PC-9 (cell line): ENCODE measurements around the gene C15orf62. TPM values are rescaled to one million over a fixed set of nuclear protein-coding genes. Genes with fewer than 3 reads are reported as not detected.

ENCODE experiments used
- BruUV-seq: library from RNA; stranded (reverse); fragments of 400-500 nt; replicated peaks from 2 replicates; lab custom pipeline; 2021; lab: Mats Ljungman, UMichigan
- CTCF ChIA-PET: fragments of 300-600 bp; sonication (Branson Sonifier 250); formaldehyde crosslinking; loops from one replicate; lab custom pipeline; 2022; ENCODE audit warnings: antibody characterized with exemption; lab: Charles Lee
- POLR2A ChIA-PET: fragments of 300-600 bp; sonication (Branson Sonifier 250); formaldehyde crosslinking; loops from one replicate; lab custom pipeline; 2022; ENCODE audit warnings: antibody characterized with exemption; ENCODE audit not compliant: unreplicated experiment; lab: Charles Lee
- DNase-seq, 2 experiments: peaks; one replicate each; pipeline versions ENCODE4 v3.0.0 to v3.0.0-alpha.2; 2015 to 2022; ENCODE audit warnings: mixed read lengths in 1 of 2
- H2AFZ ChIP-seq: fragments of 200-600 bp; sonication (generic); 2 replicates; pipeline ENCODE4 v1.8.1; 2017; ENCODE audit warnings: antibody characterized with exemption
- H3F3A ChIP-seq: fragments of 200-600 bp; sonication (generic); 2 replicates; pipeline ENCODE4 v1.8.1; 2017; ENCODE audit warnings: antibody characterized with exemption, mild to moderate bottlenecking, low read depth; ENCODE audit not compliant: insufficient read depth
- H3K27ac ChIP-seq: fragments of 200-600 bp; sonication (generic); 2 replicates; pipeline ENCODE4 v1.6.1; 2016; ENCODE audit warnings: mixed run types
- H3K27me3 ChIP-seq: fragments of 200-600 bp; sonication (generic); 2 replicates; pipeline ENCODE4 v1.6.1; 2016; ENCODE audit warnings: low read depth, mixed run types; ENCODE audit not compliant: insufficient read depth
- H3K36me3 ChIP-seq: fragments of 200-600 bp; sonication (generic); 2 replicates; pipeline ENCODE4 v1.6.1; 2016; ENCODE audit warnings: low read depth, mixed run types
- H3K4me1 ChIP-seq: fragments of 200-600 bp; sonication (generic); replicated peaks from 2 replicates; pipeline ENCODE4 v1.6.1; 2016; ENCODE audit warnings: mixed run types; ENCODE audit not compliant: insufficient read depth
- H3K4me2 ChIP-seq: fragments of 200-600 bp; sonication (generic); 2 replicates; pipeline ENCODE4 v1.6.1; 2017; ENCODE audit warnings: mixed run types
- H3K4me3 ChIP-seq: fragments of 200-600 bp; sonication (generic); 2 replicates; pipeline ENCODE4 v1.6.1; 2016; ENCODE audit warnings: mixed run types
- H3K79me2 ChIP-seq: fragments of 200-600 bp; sonication (generic); 2 replicates; pipeline ENCODE4 v1.6.1; 2017; ENCODE audit warnings: low read depth, mixed run types
- H3K9me2 ChIP-seq: fragments of 200-600 bp; sonication (generic); 2 replicates; pipeline ENCODE4 v1.8.1; 2017; ENCODE audit warnings: mild to moderate bottlenecking; ENCODE audit not compliant: insufficient read depth
- H3K9me3 ChIP-seq: fragments of 200-600 bp; sonication (generic); 2 replicates; pipeline ENCODE4 v1.8.1; 2016; ENCODE audit warnings: low read depth; ENCODE audit not compliant: insufficient read depth
- H4K20me1 ChIP-seq: fragments of 200-600 bp; sonication (generic); 2 replicates; pipeline ENCODE4 v1.8.1; 2017; ENCODE audit not compliant: insufficient read depth
- CTCF ChIP-seq: fragments of 200-600 bp; sonication (generic); conservative IDR thresholded peaks from 2 replicates; pipeline ENCODE4 v1.6.1; 2017; ENCODE audit warnings: mixed run types, antibody characterized with exemption, mild to moderate bottlenecking, moderate library complexity
- EZH2 ChIP-seq: fragments of 200-600 bp; sonication (generic); IDR thresholded peaks from 2 replicates; pipeline ENCODE4 v1.8.0; 2017; ENCODE audit warnings: antibody characterized with exemption, low read depth
- intact Hi-C: fragments of 100-400 bp; cut with micrococcal nuclease; formaldehyde crosslinking; loops from one replicate; pipeline ENCODE4 v1.10.0; 2022; ENCODE audit not compliant: unreplicated experiment
- total RNA-seq: library from RNA; stranded (reverse); gene quantifications from 2 replicates; pipeline ENCODE4 v1.2.3, GENCODE V29; 2021

The C15orf62 gene
- total RNA-seq, 1 experiment from 2014 or later, result 0.33 TPM

DNA sequence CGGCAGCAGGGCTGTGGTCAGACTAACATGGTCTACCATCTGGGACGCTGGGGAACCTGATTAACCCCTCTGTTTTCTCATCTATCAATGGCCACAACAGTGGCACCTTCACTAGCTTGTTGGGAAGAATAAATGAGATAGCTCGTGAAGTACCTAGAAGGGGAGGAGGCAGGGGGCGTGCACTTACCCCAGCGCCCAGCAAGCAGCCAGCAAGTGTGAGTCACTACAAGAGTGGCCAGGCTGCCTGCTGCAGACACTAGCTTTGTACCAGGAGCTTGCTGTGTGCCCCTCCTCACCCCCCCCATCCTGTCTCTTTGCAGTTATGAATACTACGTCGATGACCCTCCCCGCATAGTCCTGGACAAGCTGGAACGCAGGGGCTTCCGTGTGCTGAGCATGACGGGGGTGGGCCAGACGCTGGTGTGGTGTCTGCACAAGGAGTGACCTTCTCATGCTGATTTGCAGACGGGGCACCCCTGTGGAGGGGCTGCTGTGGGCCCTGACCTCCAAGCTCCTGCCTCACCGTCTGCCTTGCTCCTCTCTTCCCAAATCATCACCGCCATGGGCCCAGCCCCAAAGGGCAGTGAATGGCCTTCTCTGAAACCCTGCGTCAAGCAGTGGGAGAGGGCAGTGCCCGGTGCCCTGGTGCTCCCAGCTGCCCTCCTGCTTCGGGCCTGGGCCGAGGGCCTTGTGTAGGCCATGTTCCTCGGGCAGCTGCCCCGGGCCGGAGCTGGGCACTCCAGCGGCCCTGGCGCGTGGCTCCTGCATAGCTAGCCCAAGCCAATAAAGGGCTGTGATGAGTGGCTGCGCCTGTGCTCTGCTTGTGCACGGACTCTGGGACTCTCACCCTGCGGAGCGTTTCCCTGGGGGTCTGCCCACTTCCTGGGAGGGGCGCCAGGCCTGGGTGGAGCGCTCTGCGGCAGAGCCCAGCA is 2.6 kb upstream of the C15orf62 start:
- no peaks in the 10 kb centered on the region for H3K27me3 ChIP-seq
- intact Hi-C loops, result no loop called here
- H3K9me3 ChIP-seq, result no peaks in the 10 kb centered on the region
- H3K4me2 ChIP-seq, result no peak overlapping the region
- no peaks in the 10 kb centered on the region for H3K79me2 ChIP-seq
- peak in 1 of 2 experiments; percentile 59 for DNase-seq
- peaks cover 47% of the 10 kb centered on the region for H3F3A ChIP-seq
- ChIA-PET POLR2A (interaction anchor here (0.5 to 0.7 kb wide), 6 partner anchors 20 to 113 kb away, joined by 3 to 11 read pairs (median 4); no protein-coding TSS in a partner anchor), CTCF (interaction anchor here (0.5 to 1.1 kb wide), 4 partner anchors 18 to 139 kb away, joined by 3 to 8 read pairs (median 4); no protein-coding TSS in a partner anchor)
- H3K4me1 ChIP-seq, result peaks cover 58% of the 10 kb centered on the region
- no peaks in the 10 kb centered on the region for H3K36me3 ChIP-seq
- H3K27ac ChIP-seq, result no peak overlapping the region
- H4K20me1 ChIP-seq, result no peaks in the 10 kb centered on the region
- no peak overlapping the region for H3K4me3 ChIP-seq
- no peaks in the 10 kb centered on the region for H3K9me2 ChIP-seq
- BruUV-seq, result no TSS peak
- no peak overlapping the region for H2AFZ ChIP-seq
- TF ChIP-seq CTCF (no peak), EZH2 (no peak)

- BruUV-seq, result no TSS peak
- H3K4me3 ChIP-seq, result no peak overlapping the region
These were observed 1.8 kb upstream of the C15orf62 start for GRCh38 chr15:40767838-40768500.

More at GRCh38 chr15:40767838-40768500, 1.8 kb upstream of the C15orf62 start:
- CTCF ChIA-PET, result no interaction called here
- H3K9me3 ChIP-seq, result no peaks in the 10 kb centered on the region
- intact Hi-C loops, result no loop called here
- no peaks in the 10 kb centered on the region for H3K79me2 ChIP-seq
- H3K27ac ChIP-seq, result peak overlapping the region; percentile 83
- no peaks in the 10 kb centered on the region for H4K20me1 ChIP-seq
- H3K36me3 ChIP-seq, result no peaks in the 10 kb centered on the region
- POLR2A ChIA-PET, result no interaction called here
- TF ChIP-seq CTCF (no peak), EZH2 (no peak)
- H3K4me2 ChIP-seq, result peak overlapping the region; percentile 77; the same call in 1 of the 2 replicates
- H3F3A ChIP-seq, result peaks cover 47% of the 10 kb centered on the region
- peaks cover 58% of the 10 kb centered on the region for H3K4me1 ChIP-seq
- DNase-seq, result no peak
- H2AFZ ChIP-seq, result no peak overlapping the region
- H3K9me2 ChIP-seq, result no peaks in the 10 kb centered on the region
- no peaks in the 10 kb centered on the region for H3K27me3 ChIP-seq
